COLO668 (cell line): ENCODE results near the gene TAS1R3.

Experiments
- DNase-seq: peaks from one replicate; lab custom pipeline; 2025; ENCODE audit not compliant: unreplicated experiment; lab: John Stamatoyannopoulos, UW

The TAS1R3 gene

GRCh38 chr1:1320666-1321448 is 10.2 kb upstream of the TAS1R3 start:
- no peak for DNase-seq

- DNase-seq = no peak
Measured at GRCh38 chr1:1321477-1321876, 9.6 kb upstream of the TAS1R3 start.

GRCh38 chr1:1322418-1322817 is 8.7 kb upstream of the TAS1R3 start:
- DNase-seq = no peak

- DNase-seq = no peak
Measured at GRCh38 chr1:1322952-1323351, 8.1 kb upstream of the TAS1R3 start.

- DNase-seq = no peak
Measured at GRCh38 chr1:1324084-1324523, 7.0 kb upstream of the TAS1R3 start.

GRCh38 chr1:1324524-1325287 is 6.4 kb upstream of the TAS1R3 start, which contains the start of the genes CPTP and INTS11:
TSS of gene CPTP (plus strand) at chr1:1324802. CDS start at chr1:1326911, 2,109 bp downstream.
TSS of gene INTS11 (minus strand) at chr1:1324660. CDS start at chr1:1324608, 52 bp downstream.
- DNase-seq = peak; percentile 99

- peak; percentile 92 for DNase-seq
Measured at GRCh38 chr1:1325288-1326074, 5.6 kb upstream of the TAS1R3 start.

- no peak for DNase-seq
Measured at GRCh38 chr1:1326075-1326605, 4.9 kb upstream of the TAS1R3 start.

GRCh38 chr1:1327291-1327690 is 3.8 kb upstream of the TAS1R3 start:
- DNase-seq = no peak

GRCh38 chr1:1328254-1328653 is 2.8 kb upstream of the TAS1R3 start:
- no peak for DNase-seq

- DNase-seq = no peak
Measured at GRCh38 chr1:1329304-1330210, 1.5 kb upstream of the TAS1R3 start.

GRCh38 chr1:1330366-1331067 is 563 bp upstream of the TAS1R3 start:
- DNase-seq = peak; percentile 90

- peak; percentile 83 for DNase-seq
Measured at GRCh38 chr1:1332031-1332755, 1.1 kb downstream of the TAS1R3 start.

- peak; percentile 67 for DNase-seq
Measured at GRCh38 chr1:1332774-1333480, 1.8 kb downstream of the TAS1R3 start.

- no peak for DNase-seq
Measured at GRCh38 chr1:1333551-1334241, 2.6 kb downstream of the TAS1R3 start.

GRCh38 chr1:1334835-1335234 is 3.8 kb downstream of the TAS1R3 start:
- DNase-seq = no peak

GRCh38 chr1:1335283-1335682 is 4.2 kb downstream of the TAS1R3 start:
- DNase-seq = no peak
